HCT116 (cell line): ENCODE data around the gene KCNMB2.

Experiments
- ATF3 ChIP-seq: IDR thresholded peaks from 2 replicates; pipeline ENCODE4 v1.6.1; 2012
- CEBPB ChIP-seq: IDR thresholded peaks from 2 replicates; pipeline ENCODE4 v1.6.1; 2012; ENCODE audit warnings: low read depth
- CTCF ChIP-seq, 3 experiments: fragments of 200-600 bp in 1 of 3; sonication (generic) in 1 of 3; IDR thresholded peaks in 2 of 3; conservative IDR thresholded peaks in 1 of 3; 2 replicates each; pipeline ENCODE4 v1.5.1; 2012 to 2017; ENCODE audit warnings: low read depth in 2 of 3, low read length in 2 of 3, antibody characterized with exemption in 1 of 3, borderline replicate concordance in 1 of 3, control low read depth in 1 of 3, mild to moderate bottlenecking in 1 of 3, mixed read lengths in 1 of 3, mixed run types in 1 of 3, moderate library complexity in 1 of 3; ENCODE audit not compliant: insufficient read depth in 1 of 3
- EGR1 ChIP-seq: IDR thresholded peaks from 2 replicates; pipeline ENCODE4 v1.6.1; 2012; ENCODE audit warnings: low read depth
- EZH2 ChIP-seq: fragments of 200-600 bp; sonication (generic); IDR thresholded peaks from 2 replicates; pipeline ENCODE4 v1.6.1; 2017; ENCODE audit warnings: antibody characterized with exemption, mixed run types
- POLR2A ChIP-seq: IDR thresholded peaks from 2 replicates; pipeline ENCODE4 v1.7.0; 2011; ENCODE audit warnings: borderline replicate concordance; ENCODE audit not compliant: insufficient read depth, insufficient read length; ENCODE audit errors: extremely low read depth
- POLR2AphosphoS5 ChIP-seq: IDR thresholded peaks from 2 replicates; pipeline ENCODE4 v1.6.1; 2011; ENCODE audit warnings: mild to moderate bottlenecking, low read depth, low read length, moderate library complexity
- SRF ChIP-seq: IDR thresholded peaks from 2 replicates; pipeline ENCODE4 v1.6.1; 2012; ENCODE audit warnings: low read depth
- ZFX ChIP-seq: fragments of 450-650 bp; IDR thresholded peaks from 2 replicates; pipeline ENCODE4 v1.6.1; 2017
- ZNF274 ChIP-seq: fragments of 200-500 bp; sonication (Bioruptor generic); IDR thresholded peaks from 2 replicates; pipeline ENCODE4 v1.6.1; 2014; ENCODE audit warnings: mild to moderate bottlenecking, low read depth, low read length, inconsistent platforms

- TF ChIP-seq EZH2, result no peak
- TF ChIP-seq ATF3, result no peak
- no peak for TF ChIP-seq POLR2AphosphoS5
- TF ChIP-seq CTCF (IDR thresholded peaks at IDR 0.05 in 2 of 3, conservative IDR thresholded peaks at IDR 0.05 in 1 of 3; ENCODE audit: borderline replicate concordance in 1 of 3, insufficient read depth in 1 of 3, low read depth in 2 of 3, low read length in 2 of 3), result no peak
- no peak for TF ChIP-seq EGR1
- no peak for TF ChIP-seq ZNF274
- TF ChIP-seq POLR2A, result no peak
- no peak for TF ChIP-seq CEBPB
- TF ChIP-seq SRF, result no peak
- no peak for TF ChIP-seq ZFX
These were observed 229.2 kb downstream of the KCNMB2 start for GRCh38 chr3:178765472-178765871.
